Loucy (cell line): ENCODE results near the gene LORICRIN.
A peak's percentile ranks its signal among the peaks of the same experiment; 100 is the strongest.

Source experiments
- H2AFZ ChIP-seq: fragments of 200-600 bp; sonication (generic); 2 replicates; pipeline ENCODE4 v1.6.0; 2016; ENCODE audit warnings: antibody characterized with exemption, mild to moderate bottlenecking, low read length, moderate library complexity
- H3F3A ChIP-seq: fragments of 200-600 bp; 2 replicates; pipeline ENCODE4 v1.6.0; 2016; ENCODE audit warnings: antibody characterized with exemption, low read depth, mild to moderate bottlenecking
- H3K27me3 ChIP-seq: fragments of 200-600 bp; sonication (generic); 2 replicates; pipeline ENCODE4 v1.6.1; 2014; ENCODE audit warnings: low read length, mild to moderate bottlenecking; ENCODE audit not compliant: insufficient read depth, poor library complexity, severe bottlenecking
- H3K36me3 ChIP-seq: fragments of 200-600 bp; sonication (generic); 2 replicates; pipeline ENCODE4 v1.6.1; 2016; ENCODE audit warnings: low read length; ENCODE audit not compliant: insufficient read depth
- H3K4me1 ChIP-seq: fragments of 200-600 bp; sonication (generic); 2 replicates; pipeline ENCODE4 v1.5.1; 2014; ENCODE audit warnings: low read length, mild to moderate bottlenecking; ENCODE audit not compliant: insufficient read depth, poor library complexity, severe bottlenecking
- H3K4me2 ChIP-seq: fragments of 200-600 bp; sonication (generic); 2 replicates; pipeline ENCODE4 v1.6.0; 2014; ENCODE audit warnings: antibody characterized with exemption, low read length, low read depth, mild to moderate bottlenecking; ENCODE audit not compliant: poor library complexity, severe bottlenecking
- H3K4me3 ChIP-seq: fragments of 200-600 bp; sonication (generic); 2 replicates; pipeline ENCODE4 v1.5.1; 2014; ENCODE audit warnings: low read length, mild to moderate bottlenecking, mixed read lengths; ENCODE audit not compliant: poor library complexity, severe bottlenecking
- H3K79me2 ChIP-seq: fragments of 200-600 bp; sonication (generic); 2 replicates; pipeline ENCODE4 v1.6.1; 2014; ENCODE audit warnings: low read length; ENCODE audit not compliant: insufficient read depth
- H3K9ac ChIP-seq: fragments of 200-600 bp; sonication (generic); 2 replicates; pipeline ENCODE4 v1.6.0; 2014; ENCODE audit warnings: mild to moderate bottlenecking, low read depth, low read length, moderate library complexity; ENCODE audit not compliant: poor library complexity, severe bottlenecking
- H3K9me2 ChIP-seq: fragments of 200-600 bp; sonication (generic); replicated peaks from 2 replicates; pipeline ENCODE4 v1.6.1; 2016; ENCODE audit warnings: low read depth, low read length, mixed read lengths
- H3K9me3 ChIP-seq: fragments of 200-600 bp; sonication (generic); 2 replicates; pipeline ENCODE4 v1.6.1; 2014; ENCODE audit warnings: mild to moderate bottlenecking, antibody characterized with exemption, low read length, low read depth; ENCODE audit not compliant: insufficient read depth
- H4K20me1 ChIP-seq: fragments of 200-600 bp; sonication (generic); 2 replicates; pipeline ENCODE4 v1.6.0; 2014; ENCODE audit warnings: antibody characterized with exemption, low read length, mild to moderate bottlenecking; ENCODE audit not compliant: insufficient read depth, poor library complexity, severe bottlenecking
- CTCF ChIP-seq: fragments of 200-600 bp; sonication (generic); conservative IDR thresholded peaks from 2 replicates; pipeline ENCODE4 v1.5.1; 2014; ENCODE audit warnings: mild to moderate bottlenecking, antibody characterized with exemption, low read length
- EZH2phosphoT487 ChIP-seq: fragments of 200-600 bp; IDR thresholded peaks from 2 replicates; pipeline ENCODE4 v1.6.1; 2018; ENCODE audit warnings: antibody characterized with exemption, mild to moderate bottlenecking, moderate library complexity, borderline replicate concordance

The LORICRIN gene

GRCh38 chr1:153272186-153272585 lies 12.7 kb downstream of the LORICRIN start:
- Histone ChIP-seq H4K20me1 (no peaks in the 10 kb centered on the region), H3K4me1 (no peaks in the 10 kb centered on the region), H3K4me3 (no peak overlapping the region), H3K9ac (no peak overlapping the region), H3K9me2 (no peaks in the 10 kb centered on the region), H3K79me2 (no peaks in the 10 kb centered on the region), H3F3A (no peaks in the 10 kb centered on the region), H3K36me3 (no peaks in the 10 kb centered on the region), H3K9me3 (no peaks in the 10 kb centered on the region), H2AFZ (no peak overlapping the region), H3K27me3 (no peaks in the 10 kb centered on the region), H3K4me2 (no peak overlapping the region)
- TF ChIP-seq CTCF (no peak), EZH2phosphoT487 (no peak)

GRCh38 chr1:153277852-153278251 lies 18.4 kb downstream of the LORICRIN start:
- no peaks in the 10 kb centered on the region for H3K36me3 ChIP-seq
- H4K20me1 ChIP-seq, result no peaks in the 10 kb centered on the region
- H3K27me3 ChIP-seq, result no peaks in the 10 kb centered on the region
- no peak for TF ChIP-seq EZH2phosphoT487
- peak; percentile 94 for TF ChIP-seq CTCF
- H3K9ac ChIP-seq, result no peak overlapping the region
- no peak overlapping the region for H3K4me3 ChIP-seq
- H3K9me2 ChIP-seq, result no peaks in the 10 kb centered on the region
- no peak overlapping the region for H2AFZ ChIP-seq
- no peaks in the 10 kb centered on the region for H3K9me3 ChIP-seq
- no peaks in the 10 kb centered on the region for H3K4me1 ChIP-seq
- no peaks in the 10 kb centered on the region for H3F3A ChIP-seq
- no peak overlapping the region for H3K4me2 ChIP-seq
- H3K79me2 ChIP-seq, result no peaks in the 10 kb centered on the region

- TF ChIP-seq CTCF (peak; percentile 70), EZH2phosphoT487 (no peak)
- Histone ChIP-seq H3K79me2 (no peaks in the 10 kb centered on the region), H3K9me2 (no peaks in the 10 kb centered on the region), H3K27me3 (no peaks in the 10 kb centered on the region), H3K4me2 (no peak overlapping the region), H3K4me1 (peaks cover 34% of the 10 kb centered on the region), H3K4me3 (no peak overlapping the region), H2AFZ (no peak overlapping the region), H3K36me3 (no peaks in the 10 kb centered on the region), H3K9ac (no peak overlapping the region), H3K9me3 (no peaks in the 10 kb centered on the region), H3F3A (no peaks in the 10 kb centered on the region), H4K20me1 (no peaks in the 10 kb centered on the region)
These were observed 29.3 kb downstream of the LORICRIN start for GRCh38 chr1:153288634-153289275.
